Gastroesophageal sphincter (tissue), 4 donors: ENCODE measurements around the gene KIF17. TPM values are rescaled to one million over a fixed set of nuclear protein-coding genes. Genes with fewer than 3 reads are reported as not detected.
A peak's percentile ranks its signal among the peaks of the same experiment; 100 is the strongest.

Source experiments
- ATAC-seq: fragments of 150-250 bp; one replicate; pipeline ENCODE4 v1.9.1; 2016; ENCODE audit warnings: mild to moderate bottlenecking, moderate library complexity
- H3K27ac ChIP-seq, 4 donors: fragments of 200-600 bp; sonication (generic) in 3 of 4; 1 replicate in 3 of 4; 2 replicates in 1 of 4; pipeline ENCODE4 v1.5.1; 2016 to 2019
- H3K27me3 ChIP-seq: fragments of 200-600 bp; sonication (generic); one replicate; pipeline ENCODE4 v1.5.1; 2019
- H3K36me3 ChIP-seq, 2 donors: fragments of 200-600 bp; sonication (generic); one replicate each; pipeline ENCODE4 v1.5.1; 2019; ENCODE audit warnings: control low read depth in 1 of 2
- H3K4me1 ChIP-seq, 3 donors: fragments of 200-600 bp; sonication (generic); 1 replicate in 2 of 3; 2 replicates in 1 of 3; pipeline ENCODE4 v1.5.1; 2016 to 2019; ENCODE audit warnings: control low read depth in 2 of 3
- H3K4me3 ChIP-seq, 2 donors: fragments of 200-600 bp; sonication (generic); one replicate each; pipeline ENCODE4 v1.5.1; 2019; ENCODE audit warnings: mild to moderate bottlenecking in 1 of 2, moderate library complexity in 1 of 2
- H3K9me3 ChIP-seq, 3 donors: fragments of 200-600 bp; sonication (generic); one replicate each; pipeline ENCODE4 v1.5.1; 2017 to 2019; ENCODE audit warnings: control low read depth in 2 of 3
- EP300 ChIP-seq: sonication (generic); formaldehyde crosslinking; IDR thresholded peaks from one replicate; pipeline ENCODE4 v1.6.1; 2017; ENCODE audit warnings: antibody characterized with exemption, mild to moderate bottlenecking
- POLR2A ChIP-seq, 2 donors: fragments of 450-650 bp; IDR thresholded peaks; one replicate each; pipeline ENCODE4 v1.6.1; 2017; ENCODE audit warnings: antibody characterized with exemption in 2 of 2, mild to moderate bottlenecking in 2 of 2, moderate library complexity in 1 of 2
- POLR2AphosphoS5 ChIP-seq: sonication (generic); formaldehyde crosslinking; IDR thresholded peaks from one replicate; pipeline ENCODE4 v1.6.1; 2017; ENCODE audit warnings: antibody characterized with exemption
- WGBS, 2 donors: methylation state at CpG; one replicate each; pipeline ENCODE4 v1.1.5; 2018; ENCODE audit warnings: low coverage in 1 of 2; 5-methylcytosine and 5-hydroxymethylcytosine counted together
- total RNA-seq, 4 donors: library from RNA; depleted of rRNA; stranded (reverse); fragments of >200 nt; gene quantifications; one replicate each; pipeline ENCODE4 v1.1.0, GENCODE V29; 2016
- TF ChIP-seq, protein P1 (sequence below), 4 experiments: fragments of 200-600 bp in 2 of 4; fragments of 450-650 bp in 2 of 4; sonication (generic) in 1 of 4; IDR thresholded peaks; one replicate each; pipeline ENCODE4 v1.5.1; 2017 to 2019; ENCODE audit warnings: antibody characterized with exemption in 4 of 4, mild to moderate bottlenecking in 2 of 4, moderate library complexity in 2 of 4

KIF17 gene
- total RNA-seq, 4 donors from 2014 or later: 0.47 to 11.8 (median 7.5) TPM

DNA sequence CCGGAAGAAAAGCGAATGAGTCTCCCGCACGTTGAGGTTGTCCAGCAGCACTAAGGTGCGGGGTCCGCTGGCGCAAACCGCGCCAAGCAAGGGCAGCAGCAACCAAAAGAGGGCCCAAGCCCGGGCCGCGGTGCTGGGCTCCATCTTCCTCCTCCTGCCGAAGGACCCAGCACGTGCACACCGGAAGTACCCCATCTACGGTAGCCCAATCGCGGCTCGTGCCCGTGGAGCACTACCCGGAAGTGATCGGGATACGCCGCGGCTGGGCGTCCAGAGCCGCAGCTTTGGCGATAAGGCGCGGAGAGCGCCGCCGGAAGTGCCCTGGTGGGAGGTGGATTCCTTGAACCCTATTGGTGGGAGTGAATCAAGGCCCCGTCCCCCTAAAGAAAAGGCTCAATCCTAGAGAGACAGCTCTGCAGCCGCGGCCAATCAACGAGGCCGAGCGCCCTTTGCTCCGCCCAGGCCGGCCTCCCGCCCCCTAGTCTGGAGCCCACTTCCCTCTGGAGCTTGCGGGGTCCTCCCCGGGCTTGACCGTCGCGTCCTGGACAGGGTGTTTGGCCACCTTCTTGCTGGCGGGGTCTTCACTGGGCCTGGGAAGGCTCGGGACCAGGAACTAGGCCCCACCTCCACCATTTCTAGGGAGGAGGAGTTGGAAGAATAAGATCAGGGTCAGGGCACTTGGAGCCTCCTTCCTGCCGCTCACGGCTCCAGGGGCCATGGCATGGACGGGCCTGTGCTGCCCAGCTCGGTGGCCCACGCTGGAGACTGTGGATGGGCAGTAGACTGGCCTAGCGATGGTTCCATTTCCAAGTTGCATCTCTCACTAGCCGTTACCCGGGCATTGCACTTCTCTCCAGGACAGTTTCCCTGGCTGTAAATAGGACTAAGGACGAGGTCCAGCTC lies 56.3 kb downstream of the KIF17 start, which contains the start of gene DDOST:
DDOST (minus strand) TSS at position 163 of the 903 bp plus-strand sequence; CDS start at position 144, 19 bp downstream.
- Histone ChIP-seq H3K4me1 (peaks cover 0 to 46% (median 6%) of the 10 kb centered on the region in 3 donors), H3K4me3 (peak within 1 kb of the TSS; percentile 88 to 93), H3K36me3 (peaks cover 0 to 25% of the 10 kb centered on the region in 2 donors), H3K9me3 (no peaks in the 10 kb centered on the region), H3K27ac (peak within 1 kb of the TSS; percentile 45 to 86 (median 84)), H3K27me3 (no peaks in the 10 kb centered on the region)
- peak; percentile 99 for ATAC-seq
- 0% methylated on average over 10 of the region's 58 CpGs; no CpG with 5 or more reads in 1 of the 2 donors for WGBS, 2 donors
- TF ChIP-seq POLR2AphosphoS5 (peak; percentile 65), EP300 (no peak), POLR2A (IDR thresholded peaks at IDR 0.05) (peak; percentile 11 to 41)
- TF ChIP-seq, protein P1, sequence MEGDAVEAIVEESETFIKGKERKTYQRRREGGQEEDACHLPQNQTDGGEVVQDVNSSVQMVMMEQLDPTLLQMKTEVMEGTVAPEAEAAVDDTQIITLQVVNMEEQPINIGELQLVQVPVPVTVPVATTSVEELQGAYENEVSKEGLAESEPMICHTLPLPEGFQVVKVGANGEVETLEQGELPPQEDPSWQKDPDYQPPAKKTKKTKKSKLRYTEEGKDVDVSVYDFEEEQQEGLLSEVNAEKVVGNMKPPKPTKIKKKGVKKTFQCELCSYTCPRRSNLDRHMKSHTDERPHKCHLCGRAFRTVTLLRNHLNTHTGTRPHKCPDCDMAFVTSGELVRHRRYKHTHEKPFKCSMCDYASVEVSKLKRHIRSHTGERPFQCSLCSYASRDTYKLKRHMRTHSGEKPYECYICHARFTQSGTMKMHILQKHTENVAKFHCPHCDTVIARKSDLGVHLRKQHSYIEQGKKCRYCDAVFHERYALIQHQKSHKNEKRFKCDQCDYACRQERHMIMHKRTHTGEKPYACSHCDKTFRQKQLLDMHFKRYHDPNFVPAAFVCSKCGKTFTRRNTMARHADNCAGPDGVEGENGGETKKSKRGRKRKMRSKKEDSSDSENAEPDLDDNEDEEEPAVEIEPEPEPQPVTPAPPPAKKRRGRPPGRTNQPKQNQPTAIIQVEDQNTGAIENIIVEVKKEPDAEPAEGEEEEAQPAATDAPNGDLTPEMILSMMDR (IDR thresholded peaks at IDR 0.05): peak in 3 of 4 experiments; percentile 33 to 56 (median 55)

DNA sequence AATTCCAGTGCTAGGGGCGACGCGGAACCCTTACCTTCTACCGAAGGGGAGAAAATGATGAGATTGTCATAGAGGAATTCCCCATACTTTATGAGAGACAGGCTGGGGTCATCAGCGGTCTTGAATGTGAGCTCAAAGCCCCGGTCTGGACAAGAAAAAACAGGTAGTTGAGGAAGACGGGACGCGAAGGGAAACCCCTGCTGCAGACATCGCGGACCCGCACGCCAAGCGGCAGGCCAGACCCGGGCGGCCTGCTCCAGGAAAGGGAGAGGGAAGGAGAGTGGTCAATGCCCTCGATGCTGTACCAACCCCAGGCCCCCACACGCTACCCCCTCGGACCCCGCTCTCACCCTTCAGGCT lies 57.0 kb downstream of the KIF17 start:
- H3K36me3 ChIP-seq: peaks cover 0 to 31% of the 10 kb centered on the region in 2 donors
- peak overlapping the region; percentile 88 to 93 for H3K4me3 ChIP-seq
- no peak for TF ChIP-seq POLR2A (IDR thresholded peaks at IDR 0.05)
- TF ChIP-seq, protein P1 (IDR thresholded peaks at IDR 0.05): no peak
- no peak for TF ChIP-seq POLR2AphosphoS5
- TF ChIP-seq EP300: no peak
- H3K4me1 ChIP-seq: peaks cover 0 to 46% (median 6%) of the 10 kb centered on the region in 3 donors
- no peaks in the 10 kb centered on the region for H3K27me3 ChIP-seq
- no peaks in the 10 kb centered on the region for H3K9me3 ChIP-seq
- H3K27ac ChIP-seq: peak overlapping the region in 3 of 4 donors; percentile 83 to 86 (median 85)
- ATAC-seq: no peak
- 0% methylated on average over 3 to 4 of the region's 20 CpGs for WGBS, 2 donors

DNA sequence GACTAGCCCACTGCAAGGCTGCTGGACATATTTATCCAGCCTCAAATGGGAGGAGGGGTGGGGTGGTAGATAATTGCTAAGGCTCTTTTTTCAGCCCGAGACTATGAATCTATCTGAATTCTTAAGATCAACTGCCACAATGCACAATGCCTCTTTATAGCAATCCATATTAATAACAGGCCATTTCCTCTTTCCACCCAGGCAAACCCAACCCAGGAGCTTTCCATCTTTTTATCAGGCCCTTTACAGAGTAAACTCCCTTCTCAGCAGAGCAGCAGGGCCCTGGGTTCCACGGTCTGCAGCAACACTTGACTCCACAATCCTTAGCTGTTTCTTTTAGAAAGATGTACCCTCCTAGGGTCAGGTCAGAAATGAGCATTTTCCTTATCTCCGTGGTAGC lies 57.4 kb downstream of the KIF17 start:
- H3K4me3 ChIP-seq: peak overlapping the region; percentile 88 to 93
- peaks cover 0 to 36% of the 10 kb centered on the region in 2 donors for H3K36me3 ChIP-seq
- H3K27me3 ChIP-seq: no peaks in the 10 kb centered on the region
- H3K27ac ChIP-seq: peak overlapping the region in 2 of 4 donors; percentile 83 to 86
- no peak for TF ChIP-seq EP300
- TF ChIP-seq, protein P1 (IDR thresholded peaks at IDR 0.05): no peak
- no peak for TF ChIP-seq POLR2AphosphoS5
- no peak for TF ChIP-seq POLR2A (IDR thresholded peaks at IDR 0.05)
- H3K9me3 ChIP-seq: no peaks in the 10 kb centered on the region
- 23 to 50% methylated on average over 2 to 3 of the region's 3 CpGs for WGBS, 2 donors
- ATAC-seq: no peak
- peaks cover 0 to 46% (median 6%) of the 10 kb centered on the region in 3 donors for H3K4me1 ChIP-seq

DNA sequence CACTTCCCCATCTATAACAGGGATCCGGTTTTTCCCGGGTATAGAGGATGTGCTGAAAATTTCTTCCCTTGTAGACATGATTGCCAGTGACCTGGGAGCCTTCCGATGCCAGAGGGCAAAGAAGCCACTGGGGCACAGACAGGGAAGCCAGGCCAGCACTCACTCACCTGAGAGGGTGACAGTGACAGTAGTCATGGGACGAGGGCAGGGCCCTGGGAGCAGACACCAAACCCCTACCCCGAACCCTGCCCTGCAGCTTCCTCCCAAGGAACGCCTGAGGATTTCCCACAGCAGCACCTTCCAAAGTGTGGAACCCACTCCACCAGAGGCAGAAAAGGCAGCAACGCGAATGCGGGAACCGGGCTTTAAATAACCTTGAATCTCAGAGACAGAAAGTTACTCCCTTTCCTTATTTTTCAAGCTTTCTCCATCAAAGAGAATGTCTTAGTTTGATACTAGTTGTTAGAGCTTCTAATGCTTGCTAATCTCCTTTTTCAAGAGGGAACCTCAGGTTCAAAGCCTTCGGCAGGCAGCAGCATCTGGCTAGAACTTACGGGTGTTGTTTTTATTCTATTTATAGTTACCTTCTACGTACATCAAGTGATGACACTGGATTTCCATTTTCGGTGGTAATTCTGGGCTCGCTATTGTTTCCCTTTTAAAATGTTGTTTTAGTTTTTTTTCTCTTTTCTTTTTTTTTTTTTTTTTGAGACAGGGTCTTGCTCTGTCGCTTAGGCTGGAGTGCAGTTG lies 59.5 kb downstream of the KIF17 start:
- Histone ChIP-seq H3K4me1 (peaks cover 0 to 46% (median 6%) of the 10 kb centered on the region in 3 donors), H3K27ac (peak overlapping the region in 1 of 4 donors; percentile 46), H3K27me3 (no peaks in the 10 kb centered on the region), H3K9me3 (no peaks in the 10 kb centered on the region), H3K36me3 (peaks cover 0 to 56% of the 10 kb centered on the region in 2 donors), H3K4me3 (no peak overlapping the region)
- ATAC-seq: no peak
- TF ChIP-seq EP300 (no peak), POLR2A (IDR thresholded peaks at IDR 0.05) (no peak), POLR2AphosphoS5 (no peak)
- TF ChIP-seq, protein P1 (IDR thresholded peaks at IDR 0.05): no peak
- WGBS, 2 donors: 61 to 62% methylated on average over 6 to 9 of the region's 16 CpGs
